Fibroblast of lung (primary cell): ENCODE measurements around the gene CTDNEP1. TPM values are rescaled to one million over a fixed set of nuclear protein-coding genes. Genes with fewer than 3 reads are reported as not detected.

Source experiments
- DNase-seq, 2 donors: peaks; one replicate each; pipeline versions ENCODE4 v3.0.0 to v3.0.0-alpha.2; 2010; ENCODE audit warnings: low read depth in 2 of 2
- H2AFZ ChIP-seq: 2 replicates; pipeline ENCODE4 v1.5.1; 2012; ENCODE audit warnings: low read length, control low read depth, inconsistent platforms
- H3K27ac ChIP-seq: 2 replicates; pipeline ENCODE4 v1.5.1; 2011; ENCODE audit warnings: low read length, control low read depth; ENCODE audit not compliant: insufficient read depth
- H3K27me3 ChIP-seq: 2 replicates; pipeline ENCODE4 v1.5.1; 2011; ENCODE audit warnings: mild to moderate bottlenecking, low read length; ENCODE audit not compliant: control insufficient read depth, insufficient read depth
- H3K36me3 ChIP-seq: 2 replicates; pipeline ENCODE4 v1.5.1; 2011; ENCODE audit warnings: low read length; ENCODE audit not compliant: control insufficient read depth, insufficient read depth
- H3K4me1 ChIP-seq: 2 replicates; pipeline ENCODE4 v1.5.1; 2011; ENCODE audit warnings: low read length; ENCODE audit not compliant: control insufficient read depth, insufficient read depth; ENCODE audit errors: extremely low read depth
- H3K4me2 ChIP-seq: 2 replicates; pipeline ENCODE4 v1.5.1; 2011; ENCODE audit warnings: low read length, control low read depth; ENCODE audit not compliant: insufficient read depth; ENCODE audit errors: extremely low read depth
- H3K4me3 ChIP-seq, 4 experiments: fragments of 200-600 bp in 1 of 4; sonication (generic) in 1 of 4; replicated peaks in 1 of 4; 2 replicates each; pipeline ENCODE4 v1.5.1; 2011 to 2016; ENCODE audit warnings: low read length in 4 of 4, low read depth in 3 of 4, mild to moderate bottlenecking in 3 of 4, control low read depth in 2 of 4, inconsistent platforms in 1 of 4, mixed read lengths in 1 of 4; ENCODE audit not compliant: insufficient read depth in 1 of 4; ENCODE audit errors: control extremely low read depth in 1 of 4
- H3K79me2 ChIP-seq: 2 replicates; pipeline ENCODE4 v1.5.1; 2012; ENCODE audit warnings: mild to moderate bottlenecking, low read length, inconsistent platforms; ENCODE audit not compliant: control insufficient read depth, insufficient read depth
- H3K9ac ChIP-seq: 2 replicates; pipeline ENCODE4 v1.5.1; 2011; ENCODE audit warnings: mild to moderate bottlenecking, low read length, control low read depth; ENCODE audit not compliant: insufficient read depth
- H3K9me3 ChIP-seq: 2 replicates; pipeline ENCODE4 v1.5.1; 2012; ENCODE audit warnings: low read depth, low read length; ENCODE audit not compliant: control insufficient read depth, insufficient read depth
- H4K20me1 ChIP-seq: 2 replicates; pipeline ENCODE4 v1.5.1; 2011; ENCODE audit warnings: low read length; ENCODE audit not compliant: control insufficient read depth, insufficient read depth; ENCODE audit errors: extremely low read depth
- CTCF ChIP-seq, 2 donors: IDR thresholded peaks in 1 of 2; conservative IDR thresholded peaks in 1 of 2; 1 replicate in 1 of 2; 2 replicates in 1 of 2; pipeline ENCODE4 v1.5.1; 2011 to 2012; ENCODE audit warnings: low read length in 2 of 2, control low read depth in 1 of 2, inconsistent platforms in 1 of 2, low read depth in 1 of 2, mild to moderate bottlenecking in 1 of 2
- EZH2 ChIP-seq: IDR thresholded peaks from 2 replicates; pipeline ENCODE4 v1.5.1; 2012; ENCODE audit warnings: low read length, control low read depth, mild to moderate bottlenecking; ENCODE audit errors: missing control alignments
- polyA plus RNA-seq, 2 donors: library from polyadenylated mRNA; depleted of rRNA in 1 of 2; stranded (reverse) in 1 of 2; unstranded in 1 of 2; fragments of >200 nt; gene quantifications; 2 replicates each; pipeline ENCODE4 v1.2.1, GENCODE V29; 2011 to 2012; ENCODE audit warnings: missing spikeins in 1 of 2
- total RNA-seq: library from RNA; depleted of rRNA; stranded (reverse); fragments of >200 nt; gene quantifications from 2 replicates; pipeline ENCODE4 v1.2.1, GENCODE V29; 2014

The CTDNEP1 gene
- total and polyA plus RNA-seq, 2 donors (not counting 1 experiment from before 2014, with no cell fraction given), result 40.5 to 134 TPM

- DNase-seq, result no peak
- Histone ChIP-seq H3K79me2 (no peaks in the 10 kb centered on the region), H3K4me3 (peak within 1 kb of the TSS in 1 of 4 experiments; percentile 10), H3K9me3 (no peaks in the 10 kb centered on the region), H3K27me3 (peaks cover 38% of the 10 kb centered on the region), H3K36me3 (no peaks in the 10 kb centered on the region), H2AFZ (no peak within 1 kb of the TSS), H3K27ac (no peak within 1 kb of the TSS), H4K20me1 (no peaks in the 10 kb centered on the region), H3K9ac (no peak within 1 kb of the TSS), H3K4me1 (no peaks in the 10 kb centered on the region), H3K4me2 (peak within 1 kb of the TSS; percentile 23)
- peak; percentile 79 for TF ChIP-seq EZH2
- TF ChIP-seq CTCF (conservative IDR thresholded peaks at IDR 0.05 in 1 of 2, IDR thresholded peaks at IDR 0.05 in 1 of 2; ENCODE audit: low read depth in 1 of 2, low read length in 2 of 2), result no peak
Observed at GRCh38 chr17:7294614-7295153, 43.1 kb upstream of the CTDNEP1 start, which contains the start of gene YBX2. Gene YBX2, minus strand, starts transcription at chr17:7294639. Its CDS starts 139 bp downstream, at chr17:7294500.

- DNase-seq, result no peak
- Histone ChIP-seq H3K9ac (no peak overlapping the region), H3K9me3 (no peaks in the 10 kb centered on the region), H2AFZ (no peak overlapping the region), H3K27ac (no peak overlapping the region), H3K4me2 (peak overlapping the region; percentile 13), H4K20me1 (no peaks in the 10 kb centered on the region), H3K36me3 (no peaks in the 10 kb centered on the region), H3K4me3 (no peak overlapping the region), H3K79me2 (no peaks in the 10 kb centered on the region), H3K27me3 (peaks cover 38% of the 10 kb centered on the region), H3K4me1 (no peaks in the 10 kb centered on the region)
- TF ChIP-seq EZH2 (peak; percentile 81), CTCF (conservative IDR thresholded peaks at IDR 0.05 in 1 of 2, IDR thresholded peaks at IDR 0.05 in 1 of 2; ENCODE audit: low read depth in 1 of 2, low read length in 2 of 2) (no peak)
Observed at GRCh38 chr17:7293816-7294613, 42.5 kb upstream of the CTDNEP1 start.

GRCh38 chr17:7293159-7293558, 41.6 kb upstream of the CTDNEP1 start:
- H3K27me3 ChIP-seq, result peaks cover 38% of the 10 kb centered on the region
- no peak overlapping the region for H3K4me2 ChIP-seq
- DNase-seq, result no peak
- no peaks in the 10 kb centered on the region for H4K20me1 ChIP-seq
- H3K36me3 ChIP-seq, result no peaks in the 10 kb centered on the region
- H2AFZ ChIP-seq, result no peak overlapping the region
- no peaks in the 10 kb centered on the region for H3K4me1 ChIP-seq
- no peak overlapping the region for H3K9ac ChIP-seq
- no peak overlapping the region for H3K4me3 ChIP-seq
- no peak overlapping the region for H3K27ac ChIP-seq
- H3K9me3 ChIP-seq, result no peaks in the 10 kb centered on the region
- H3K79me2 ChIP-seq, result no peaks in the 10 kb centered on the region
- no peak for TF ChIP-seq CTCF (conservative IDR thresholded peaks at IDR 0.05 in 1 of 2, IDR thresholded peaks at IDR 0.05 in 1 of 2; ENCODE audit: low read depth in 1 of 2, low read length in 2 of 2)
- no peak for TF ChIP-seq EZH2
